Measurements from ENCODE around the gene WASHC2A.
"Not testable (repeated sequence)": the region's sequence is repeated elsewhere in the genome, so short reads cannot be mapped to it uniquely, and the experiment has no call there.

Gene WASHC2A

DNA sequence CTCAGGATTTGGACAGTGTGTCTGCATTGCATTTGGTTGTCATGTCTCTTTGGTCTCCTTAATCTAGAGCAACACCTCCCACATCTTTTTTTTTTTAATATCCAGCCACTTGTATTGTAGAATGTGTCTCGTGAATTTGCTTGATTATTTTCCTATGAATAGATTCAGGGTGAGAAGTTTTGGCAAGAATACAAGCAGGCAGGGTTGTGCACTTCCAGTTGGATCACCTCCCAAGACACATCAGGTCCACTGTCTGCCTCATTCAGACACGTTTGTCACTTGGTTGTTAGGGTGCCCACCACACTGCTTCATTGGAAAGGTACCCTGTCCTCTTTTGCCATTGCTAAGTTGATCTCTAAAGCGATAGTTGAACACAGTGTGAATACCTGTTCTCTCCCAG is 30.9 kb downstream of the WASHC2A start:
- H3K4me1 Mint-ChIP-seq (ENCODE audit: low read depth); H3K4me3 Mint-ChIP-seq; H3K27ac Mint-ChIP-seq; DNase-seq (ENCODE audit: low spot score); H3K36me3 Mint-ChIP-seq (ENCODE audit: low read depth); H3K27me3 Mint-ChIP-seq (ENCODE audit: low read depth); H3K9me3 Mint-ChIP-seq: not testable (repeated sequence)

DNA sequence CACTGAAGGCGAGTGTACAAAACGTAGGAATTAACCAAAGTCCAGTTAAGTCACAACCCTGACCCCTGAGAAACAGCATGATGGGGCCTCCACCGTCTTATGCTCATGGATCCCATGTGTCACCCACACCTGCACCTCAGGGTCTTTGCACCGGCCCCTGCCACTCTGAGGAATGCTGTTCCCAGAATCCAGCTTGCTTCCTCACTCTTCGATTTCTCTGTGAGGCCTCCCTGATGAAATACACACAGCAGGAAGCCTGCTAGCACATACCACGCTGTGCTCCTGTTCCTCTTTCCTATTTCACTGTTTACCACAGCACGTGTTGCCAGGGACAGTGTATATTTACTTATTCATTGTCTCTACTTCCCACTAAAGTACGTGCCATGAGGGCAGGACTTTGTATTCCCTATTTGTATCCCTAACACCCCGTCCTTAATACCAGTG is 33.4 kb downstream of the WASHC2A start:
- not testable (repeated sequence) for H3K27ac Mint-ChIP-seq; H3K4me1 Mint-ChIP-seq (ENCODE audit: low read depth); H3K4me3 Mint-ChIP-seq; DNase-seq (ENCODE audit: low spot score); H3K36me3 Mint-ChIP-seq (ENCODE audit: low read depth); H3K27me3 Mint-ChIP-seq (ENCODE audit: low read depth); H3K9me3 Mint-ChIP-seq

DNA sequence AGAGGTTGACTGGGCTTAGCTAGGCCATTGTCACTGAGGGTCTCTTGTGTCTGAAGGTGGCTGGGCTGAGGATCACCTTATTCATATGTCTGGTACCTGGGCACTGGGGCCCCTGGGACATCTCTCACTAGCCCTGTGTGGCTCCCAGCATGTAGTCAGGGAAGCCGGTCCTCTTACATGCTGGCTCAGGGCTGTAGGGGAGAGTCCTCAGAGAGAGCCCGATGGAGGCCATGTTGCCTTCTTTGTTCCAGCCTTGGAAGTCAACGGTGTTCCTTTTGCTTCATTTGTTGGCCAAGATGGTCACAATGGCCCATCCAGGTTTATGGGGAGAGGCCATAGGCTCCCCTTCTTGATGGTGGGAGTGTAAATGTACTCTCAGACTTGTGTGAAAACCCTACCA is 34.0 kb downstream of the WASHC2A start:
- not testable (repeated sequence) for H3K4me3 Mint-ChIP-seq; H3K9me3 Mint-ChIP-seq; H3K27me3 Mint-ChIP-seq (ENCODE audit: low read depth); DNase-seq (ENCODE audit: low spot score); H3K36me3 Mint-ChIP-seq (ENCODE audit: low read depth); H3K27ac Mint-ChIP-seq; H3K4me1 Mint-ChIP-seq (ENCODE audit: low read depth)

DNA sequence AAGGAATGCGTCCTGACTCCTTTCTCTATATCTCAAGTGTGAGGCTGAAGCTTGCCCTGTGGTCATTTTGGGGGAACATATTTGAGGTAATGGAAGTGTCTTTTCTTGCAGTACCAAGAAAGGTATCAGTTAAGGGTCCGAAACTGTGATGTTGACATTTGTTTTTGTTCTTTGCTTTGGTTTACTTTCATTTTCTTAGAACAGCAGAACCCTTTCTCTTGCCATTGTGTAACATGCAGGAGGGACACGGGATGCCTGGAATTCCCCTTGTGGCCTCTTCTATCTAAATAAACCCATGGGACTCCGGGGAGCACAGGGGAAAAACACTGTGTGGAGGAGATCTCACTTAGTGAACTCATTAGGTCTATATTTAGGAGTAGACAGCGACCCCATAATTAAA is 34.5 kb downstream of the WASHC2A start:
- H3K27ac Mint-ChIP-seq; H3K4me1 Mint-ChIP-seq (ENCODE audit: low read depth); H3K9me3 Mint-ChIP-seq; H3K27me3 Mint-ChIP-seq (ENCODE audit: low read depth); H3K36me3 Mint-ChIP-seq (ENCODE audit: low read depth); DNase-seq (ENCODE audit: low spot score); H3K4me3 Mint-ChIP-seq: not testable (repeated sequence)

DNA sequence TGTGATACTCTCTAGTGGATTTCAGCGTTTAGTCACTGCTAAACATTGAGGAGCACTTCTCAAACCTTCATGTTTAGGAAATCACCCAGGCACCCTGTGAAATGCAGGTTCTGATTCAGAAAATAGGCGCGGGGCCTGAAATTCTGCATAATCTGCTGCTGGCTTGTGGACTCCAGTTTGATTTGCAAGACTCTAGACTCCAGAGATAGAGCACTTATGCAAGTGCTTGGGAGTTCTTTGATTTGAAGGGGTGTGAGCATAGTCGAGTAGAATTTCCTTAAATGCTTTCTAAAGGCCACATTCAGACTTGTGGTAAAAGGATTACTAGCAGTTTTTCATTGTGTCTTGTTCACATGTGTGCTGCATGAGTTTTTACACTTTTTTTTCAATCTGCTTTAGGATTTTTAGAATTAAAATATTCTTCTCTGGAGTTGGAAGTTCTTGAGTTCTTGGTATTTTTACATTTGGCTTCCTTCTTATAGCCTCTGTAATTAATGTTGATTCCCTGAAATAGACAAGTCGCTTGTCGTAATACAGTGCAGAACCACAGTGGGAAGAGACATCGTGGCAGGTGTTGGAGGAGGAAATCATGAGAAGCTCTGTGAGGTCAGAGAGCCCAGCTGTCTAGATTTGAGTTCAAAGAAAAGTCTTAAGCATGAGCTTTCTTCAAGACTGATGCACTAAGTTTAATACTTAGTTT is 41.4 kb downstream of the WASHC2A start:
- not testable (repeated sequence) for DNase-seq (ENCODE audit: low spot score)

DNA sequence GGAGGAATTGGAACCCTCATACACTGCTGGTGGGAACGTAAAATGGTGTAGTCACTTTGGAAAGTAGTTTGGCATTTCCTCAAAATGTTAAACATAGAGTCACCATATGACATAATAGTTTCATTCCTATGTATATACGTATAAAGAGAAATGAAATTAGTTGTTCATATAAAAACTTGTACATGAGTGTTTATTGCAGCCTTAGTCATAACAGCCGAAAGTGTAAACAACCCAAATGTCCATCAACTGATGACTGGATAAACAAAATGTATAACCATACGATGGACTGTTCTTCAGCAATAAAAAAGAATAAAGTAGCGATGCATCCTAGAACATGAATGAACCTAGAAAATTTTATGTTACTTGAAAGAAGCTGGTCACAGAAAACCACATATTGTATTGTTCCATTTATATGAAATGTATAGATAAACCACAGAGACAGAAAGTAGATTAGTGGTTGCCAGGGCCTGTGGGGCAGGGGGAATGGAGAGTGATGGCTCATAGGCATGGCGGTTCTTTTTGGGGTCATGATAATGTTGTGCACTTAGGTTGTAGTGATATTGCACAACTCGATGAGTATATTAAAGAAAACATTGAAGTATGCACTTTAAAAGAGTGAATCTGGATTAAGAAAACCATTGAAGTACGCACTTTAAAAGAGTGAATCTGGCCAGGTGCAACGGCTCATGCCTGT is 44.8 kb downstream of the WASHC2A start:
- not testable (repeated sequence) for H3K27me3 Mint-ChIP-seq (ENCODE audit: low read depth); H3K4me1 Mint-ChIP-seq (ENCODE audit: low read depth); H3K27ac Mint-ChIP-seq

More for the DNA sequence above, 41.4 kb downstream of the WASHC2A start:
- not testable (repeated sequence) for H3K9me3 Mint-ChIP-seq; H3K36me3 Mint-ChIP-seq (ENCODE audit: low read depth); H3K27ac Mint-ChIP-seq; H3K4me3 Mint-ChIP-seq; H3K27me3 Mint-ChIP-seq (ENCODE audit: low read depth); H3K4me1 Mint-ChIP-seq (ENCODE audit: low read depth)

DNA sequence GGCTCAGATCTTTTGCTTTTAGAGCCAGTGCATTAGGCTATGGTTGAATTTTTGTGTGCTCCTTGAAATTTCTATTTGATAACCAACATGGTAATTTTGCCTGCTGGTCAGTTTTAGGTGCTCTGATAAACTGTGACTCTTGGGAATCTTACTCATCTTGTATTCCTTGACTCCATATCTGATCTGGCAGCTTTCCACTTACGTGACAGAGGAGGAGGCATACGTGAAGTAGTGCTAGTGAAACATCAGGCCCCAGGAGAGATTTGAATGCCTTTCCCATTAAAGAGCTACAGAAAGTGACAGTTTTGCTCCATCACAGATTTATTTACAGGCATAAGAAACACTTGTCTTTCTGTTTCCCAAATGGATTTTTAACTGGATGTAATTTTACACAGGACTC is 59.0 kb downstream of the WASHC2A start:
- H3K27me3 Mint-ChIP-seq (ENCODE audit: low read depth); H3K9me3 Mint-ChIP-seq; H3K4me1 Mint-ChIP-seq (ENCODE audit: low read depth); DNase-seq (ENCODE audit: low spot score); H3K4me3 Mint-ChIP-seq; H3K27ac Mint-ChIP-seq: not testable (repeated sequence)
- peaks cover 15% of the 10 kb centered on the region for H3K36me3 Mint-ChIP-seq (ENCODE audit: low read depth)

More for the DNA sequence above, 44.8 kb downstream of the WASHC2A start:
- not testable (repeated sequence) for H3K4me3 Mint-ChIP-seq; DNase-seq (ENCODE audit: low spot score); H3K36me3 Mint-ChIP-seq (ENCODE audit: low read depth); H3K9me3 Mint-ChIP-seq

DNA sequence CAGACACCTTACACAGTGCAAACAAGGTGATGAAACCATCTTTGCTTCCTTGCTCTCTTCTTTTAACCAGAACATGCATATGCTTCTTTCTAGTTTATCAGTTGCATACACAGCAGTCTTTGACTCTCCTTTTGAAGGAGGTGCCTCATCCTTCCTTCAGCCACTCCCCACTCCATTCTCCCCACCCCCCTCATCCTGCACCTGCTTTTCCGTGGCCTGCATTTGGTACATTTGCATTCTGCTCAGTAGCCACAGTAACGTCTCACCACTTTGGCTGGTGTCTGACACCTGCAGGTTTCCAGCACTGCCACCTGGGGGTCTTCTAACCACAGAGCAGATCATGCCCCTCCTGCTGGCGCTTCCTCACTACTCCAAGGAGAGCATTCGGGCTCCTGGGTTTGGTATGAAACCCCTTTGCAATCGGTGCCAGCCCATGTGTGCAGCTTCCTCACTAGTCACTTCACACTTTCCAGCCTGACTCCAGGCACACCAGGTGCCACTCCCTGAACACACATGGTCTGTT is 60.1 kb downstream of the WASHC2A start:
- not testable (repeated sequence) for H3K27me3 Mint-ChIP-seq (ENCODE audit: low read depth); DNase-seq (ENCODE audit: low spot score); H3K4me3 Mint-ChIP-seq; H3K4me1 Mint-ChIP-seq (ENCODE audit: low read depth); H3K27ac Mint-ChIP-seq; H3K9me3 Mint-ChIP-seq
- peaks cover 15% of the 10 kb centered on the region for H3K36me3 Mint-ChIP-seq (ENCODE audit: low read depth)

DNA sequence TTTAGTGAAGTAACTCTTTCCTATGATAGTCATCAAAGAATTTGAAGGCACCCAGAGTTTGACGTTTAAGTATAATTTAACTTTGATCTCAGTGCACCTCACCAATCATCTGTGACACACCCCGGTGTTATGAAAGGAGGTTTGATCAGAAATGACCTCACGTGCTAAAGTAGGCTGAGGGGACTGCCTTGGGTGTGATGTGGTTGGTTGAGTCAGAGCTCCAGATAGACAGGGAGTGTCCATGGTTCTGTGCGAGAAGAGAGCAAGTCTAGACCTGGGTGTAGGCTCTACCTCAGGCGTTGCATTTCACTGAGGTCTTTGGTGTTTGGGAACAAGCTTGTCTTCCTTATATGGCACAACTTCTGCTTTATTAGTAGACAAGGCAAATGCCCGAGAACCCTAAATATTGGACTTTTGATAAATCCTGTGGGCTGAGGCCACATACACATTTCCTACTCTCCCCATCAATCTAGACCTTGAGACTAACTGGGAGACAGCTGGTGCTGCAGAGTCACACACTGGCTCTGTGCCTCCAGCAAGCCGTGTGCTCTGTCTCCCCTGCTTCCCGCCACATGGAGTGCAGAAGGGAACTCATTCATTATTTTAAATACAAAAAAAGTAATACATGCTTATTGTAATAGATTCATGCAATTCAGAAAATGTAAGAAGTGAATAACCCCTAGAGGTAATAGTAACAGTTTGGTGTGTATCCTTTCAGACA is 63.7 kb downstream of the WASHC2A start:
- H3K27me3 Mint-ChIP-seq (ENCODE audit: low read depth); DNase-seq (ENCODE audit: low spot score); H3K4me3 Mint-ChIP-seq; H3K9me3 Mint-ChIP-seq; H3K27ac Mint-ChIP-seq; H3K4me1 Mint-ChIP-seq (ENCODE audit: low read depth): not testable (repeated sequence)
- H3K36me3 Mint-ChIP-seq (ENCODE audit: low read depth): peaks cover 17% of the 10 kb centered on the region

DNA sequence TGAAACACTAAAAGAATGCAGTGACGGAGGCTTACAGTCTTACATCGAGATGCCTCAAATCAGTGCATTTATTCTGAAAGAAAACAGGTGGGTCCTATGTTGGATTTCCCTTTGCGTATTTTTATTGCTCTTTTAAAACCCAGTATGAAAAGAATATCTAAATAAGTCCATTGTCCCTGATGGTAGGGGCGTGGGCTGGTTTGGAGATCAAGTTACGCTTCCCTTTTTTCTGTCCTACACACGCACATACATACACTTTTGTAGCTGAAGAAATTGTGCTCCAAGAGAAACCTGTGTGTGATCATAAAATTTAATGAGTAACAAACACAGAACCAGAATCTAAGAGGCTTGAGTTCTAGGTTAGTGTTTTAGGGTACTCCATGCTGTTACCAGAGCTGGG is 64.6 kb downstream of the WASHC2A start:
- not testable (repeated sequence) for H3K9me3 Mint-ChIP-seq; H3K27ac Mint-ChIP-seq; H3K4me1 Mint-ChIP-seq (ENCODE audit: low read depth); H3K27me3 Mint-ChIP-seq (ENCODE audit: low read depth); H3K4me3 Mint-ChIP-seq; DNase-seq (ENCODE audit: low spot score)
- peaks cover 17% of the 10 kb centered on the region for H3K36me3 Mint-ChIP-seq (ENCODE audit: low read depth)

DNA sequence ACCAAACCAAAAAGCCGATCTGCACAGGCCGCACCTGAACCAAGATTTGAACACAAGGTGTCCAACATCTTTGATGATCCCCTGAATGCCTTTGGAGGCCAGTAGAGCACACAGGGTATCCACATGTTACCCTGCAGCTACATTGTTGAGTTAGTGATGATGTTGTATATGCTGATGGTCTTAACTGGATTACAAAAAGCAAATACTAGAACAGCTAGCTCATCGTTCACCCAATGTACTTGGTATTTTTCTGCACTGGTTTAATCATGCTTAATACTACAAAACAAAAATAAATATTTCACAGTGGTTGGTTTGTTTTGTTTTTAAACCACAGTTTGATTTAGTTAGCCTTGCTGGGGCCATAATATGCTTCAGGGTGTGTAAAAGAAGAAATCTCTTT is 65.1 kb downstream of the WASHC2A start:
- H3K9me3 Mint-ChIP-seq; H3K4me1 Mint-ChIP-seq (ENCODE audit: low read depth); H3K4me3 Mint-ChIP-seq; DNase-seq (ENCODE audit: low spot score); H3K27ac Mint-ChIP-seq; H3K27me3 Mint-ChIP-seq (ENCODE audit: low read depth): not testable (repeated sequence)
- H3K36me3 Mint-ChIP-seq (ENCODE audit: low read depth): peaks cover 17% of the 10 kb centered on the region

DNA sequence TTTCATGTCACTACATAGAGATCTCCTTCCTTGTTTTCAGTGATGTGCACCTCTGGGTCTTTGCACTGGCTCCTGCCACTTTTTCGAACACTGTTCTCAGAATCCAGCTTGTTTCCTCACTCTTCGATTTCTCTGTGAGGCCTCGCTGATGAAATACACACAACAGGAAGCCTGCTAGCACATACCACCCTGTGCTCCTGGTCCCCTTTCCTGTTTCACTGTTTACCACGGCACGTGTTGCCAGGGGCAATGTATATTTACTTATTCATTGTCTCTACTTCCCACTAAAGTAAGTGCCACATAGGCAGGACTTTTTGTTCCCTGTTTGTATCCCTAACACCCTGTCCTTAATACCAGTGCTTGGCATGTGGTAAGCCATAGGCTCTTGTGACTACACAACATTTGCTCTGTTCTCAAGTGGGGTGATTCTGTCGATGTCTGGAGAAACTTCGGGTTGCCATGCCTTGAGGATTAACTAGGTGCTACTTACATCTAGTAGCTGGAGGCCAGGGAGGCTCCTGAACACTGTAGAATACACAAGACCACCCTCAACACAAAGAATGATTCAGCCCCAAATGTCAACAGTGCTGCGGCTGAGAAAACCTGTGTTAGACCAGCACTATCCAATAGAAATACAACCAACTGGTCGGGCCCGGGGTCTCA is 75.9 kb downstream of the WASHC2A start:
- H3K4me1 Mint-ChIP-seq (ENCODE audit: low read depth); DNase-seq (ENCODE audit: low spot score); H3K9me3 Mint-ChIP-seq; H3K27ac Mint-ChIP-seq; H3K27me3 Mint-ChIP-seq (ENCODE audit: low read depth); H3K4me3 Mint-ChIP-seq; H3K36me3 Mint-ChIP-seq (ENCODE audit: low read depth): not testable (repeated sequence)

DNA sequence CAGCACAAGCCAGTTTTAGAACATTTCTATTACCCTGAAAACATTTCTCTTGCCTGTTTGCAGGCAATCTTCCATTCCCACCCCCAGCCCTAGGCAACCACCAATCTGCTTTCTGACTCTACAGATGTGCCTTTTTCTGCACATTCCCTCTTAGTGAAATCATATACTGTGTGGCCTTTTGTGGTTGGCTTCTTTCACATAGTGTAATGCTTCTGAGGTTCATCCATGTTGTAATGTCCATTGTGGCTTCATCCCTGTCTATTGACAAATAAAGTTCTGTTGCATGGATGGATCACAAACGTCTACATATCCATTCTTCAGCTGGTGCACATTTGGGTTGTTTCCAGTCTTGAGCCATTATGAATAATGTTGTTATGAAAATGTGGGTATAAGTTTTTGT is 77.8 kb downstream of the WASHC2A start:
- H3K4me1 Mint-ChIP-seq (ENCODE audit: low read depth): not testable (repeated sequence)

DNA sequence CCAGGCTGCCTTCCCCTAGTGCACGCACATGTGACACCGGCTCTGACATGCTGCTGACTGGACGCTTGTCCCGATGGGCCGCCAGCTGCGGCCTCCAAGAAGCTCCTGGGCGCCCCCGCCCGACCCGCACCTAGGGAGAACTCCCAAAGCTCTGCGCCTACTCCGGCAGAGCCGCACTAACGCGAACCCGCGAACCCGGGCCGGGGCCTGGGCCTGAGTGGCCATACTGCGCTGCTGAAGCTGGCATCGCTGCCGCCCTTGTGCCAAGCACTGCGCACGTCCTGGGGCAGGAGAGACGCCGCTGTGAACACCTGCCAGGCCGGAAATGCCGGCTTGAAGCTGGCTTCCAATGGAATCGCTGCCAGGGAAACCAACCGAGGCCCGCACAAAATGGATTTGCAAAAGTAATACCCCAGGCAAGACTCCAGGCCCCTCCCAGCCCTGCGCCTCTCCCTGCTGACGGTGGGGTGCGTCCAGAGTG is 85.1 kb downstream of the WASHC2A start:
- Mint-ChIP-seq H3K27me3 (ENCODE audit: low read depth) (peaks cover 17% of the 10 kb centered on the region), H3K27ac (no peak overlapping the region), H3K4me3 (no peak overlapping the region), H3K9me3 (no peaks in the 10 kb centered on the region), H3K36me3 (ENCODE audit: low read depth) (no peaks in the 10 kb centered on the region), H3K4me1 (ENCODE audit: low read depth) (no peaks in the 10 kb centered on the region)
- no peak for DNase-seq (ENCODE audit: low spot score)

More for the DNA sequence above, 77.8 kb downstream of the WASHC2A start:
- not testable (repeated sequence) for H3K9me3 Mint-ChIP-seq; H3K36me3 Mint-ChIP-seq (ENCODE audit: low read depth); H3K27ac Mint-ChIP-seq; DNase-seq (ENCODE audit: low spot score); H3K27me3 Mint-ChIP-seq (ENCODE audit: low read depth); H3K4me3 Mint-ChIP-seq
